Keratinocyte (primary cell): ENCODE measurements around the gene CACHD1. TPM values are rescaled to one million over a fixed set of nuclear protein-coding genes. Genes with fewer than 3 reads are reported as not detected.

ENCODE experiments used
- DNase-seq: peaks from one replicate; pipeline ENCODE4 v3.0.0-alpha.2; 2011; ENCODE audit warnings: low read depth, missing footprints, low spot score
- FAIRE-seq: peaks from 2 replicates; lab custom pipeline; 2011; peaks lifted over from hg19 to GRCh38; lab: Jason Lieb, UNC
- H2AFZ ChIP-seq: 2 replicates; pipeline ENCODE4 v1.6.0; 2012; ENCODE audit warnings: low read length, control low read depth, inconsistent platforms; ENCODE audit not compliant: control insufficient read depth
- H3K27ac ChIP-seq: 2 replicates; pipeline ENCODE4 v1.5.1; 2011; ENCODE audit warnings: low read length; ENCODE audit not compliant: control insufficient read depth, insufficient read depth
- H3K27me3 ChIP-seq: 3 replicates; pipeline ENCODE4 v1.6.0; 2011; ENCODE audit warnings: low read length; ENCODE audit not compliant: control insufficient read depth, insufficient read depth; ENCODE audit errors: extremely low read depth
- H3K36me3 ChIP-seq, 2 experiments: 2 replicates in 1 of 2; 3 replicates in 1 of 2; pipeline ENCODE4 v1.5.1; 2011; ENCODE audit warnings: low read length in 2 of 2, mild to moderate bottlenecking in 1 of 2; ENCODE audit not compliant: control insufficient read depth in 2 of 2, insufficient read depth in 2 of 2; ENCODE audit errors: extremely low read depth in 1 of 2
- H3K4me1 ChIP-seq: 3 replicates; pipeline ENCODE4 v1.5.1; 2011; ENCODE audit warnings: low read length; ENCODE audit not compliant: control insufficient read depth, insufficient read depth; ENCODE audit errors: extremely low read depth
- H3K4me2 ChIP-seq: 3 replicates; pipeline ENCODE4 v1.6.0; 2011; ENCODE audit warnings: low read depth, low read length; ENCODE audit not compliant: control insufficient read depth, insufficient read depth; ENCODE audit errors: extremely low read depth
- H3K4me3 ChIP-seq, 3 experiments: fragments of 200-600 bp in 1 of 3; sonication (generic) in 1 of 3; 2 replicates in 2 of 3; 3 replicates in 1 of 3; pipeline ENCODE4 v1.5.1; 2011 to 2016; ENCODE audit warnings: low read length in 3 of 3, mild to moderate bottlenecking in 3 of 3, control low read depth in 2 of 3, inconsistent platforms in 1 of 3, low read depth in 1 of 3, mixed read lengths in 1 of 3, mixed run types in 1 of 3, moderate library complexity in 1 of 3; ENCODE audit not compliant: control insufficient read depth in 2 of 3, insufficient read depth in 2 of 3; ENCODE audit errors: extremely low read depth in 1 of 3
- H3K79me2 ChIP-seq: 2 replicates; pipeline ENCODE4 v1.6.0; 2012; ENCODE audit warnings: low read length; ENCODE audit not compliant: control insufficient read depth, insufficient read depth
- H3K9ac ChIP-seq: 3 replicates; pipeline ENCODE4 v1.6.0; 2011; ENCODE audit warnings: low read length; ENCODE audit not compliant: control insufficient read depth, insufficient read depth; ENCODE audit errors: extremely low read depth
- H3K9me1 ChIP-seq: 3 replicates; pipeline ENCODE4 v1.6.0; 2011; ENCODE audit warnings: low read length; ENCODE audit not compliant: control insufficient read depth, insufficient read depth; ENCODE audit errors: extremely low read depth
- H3K9me3 ChIP-seq: 2 replicates; pipeline ENCODE4 v1.5.1; 2012; ENCODE audit warnings: low read depth, low read length; ENCODE audit not compliant: control insufficient read depth
- H4K20me1 ChIP-seq: 3 replicates; pipeline ENCODE4 v1.6.0; 2011; ENCODE audit warnings: low read length; ENCODE audit not compliant: control insufficient read depth, insufficient read depth; ENCODE audit errors: extremely low read depth
- CTCF ChIP-seq, 3 experiments: IDR thresholded peaks in 1 of 3; conservative IDR thresholded peaks in 1 of 3; optimal IDR thresholded peaks in 1 of 3; 2 replicates in 2 of 3; 3 replicates in 1 of 3; pipeline versions ENCODE3 to v1.5.1; 2011; ENCODE audit warnings: low read length in 3 of 3, mild to moderate bottlenecking in 3 of 3, moderate library complexity in 2 of 3, control low read depth in 1 of 3, inconsistent platforms in 1 of 3; ENCODE audit not compliant: insufficient read depth in 2 of 3; ENCODE audit errors: extremely low read depth in 1 of 3
- EZH2 ChIP-seq: IDR thresholded peaks from one replicate; pipeline ENCODE4 v1.6.1; 2012; ENCODE audit warnings: inconsistent platforms, mild to moderate bottlenecking, low read length, moderate library complexity
- dilution Hi-C: fragments of 300-500 bp; cut with MboI; formaldehyde crosslinking; loops from one replicate; pipeline ENCODE4 v1.7.0; 2020; ENCODE audit warnings: low sequenced_read_pairs; ENCODE audit not compliant: extremely low pct_ligation_motif_present
- polyA plus RNA-seq, 5 experiments: library from polyadenylated mRNA; depleted of rRNA in 3 of 5; stranded (reverse) in 3 of 5; stranded (forward) in 1 of 5; unstranded in 1 of 5; fragments of >200 nt; gene quantifications; 1 replicate in 1 of 5; 2 replicates in 3 of 5; 3 replicates in 1 of 5; pipeline versions ENCODE4 v1.2.1 to v1.2.3, GENCODE V29; 2011 to 2012; ENCODE audit warnings: missing spikeins in 2 of 5, low read depth in 1 of 5, low replicate concordance in 1 of 5

CACHD1 gene
- polyA plus RNA-seq, 1 donor (not counting 4 experiments of a cell fraction or from before 2014, with no cell fraction given) = 2.4 TPM

GRCh38 chr1:64581843-64582185 lies 111.9 kb downstream of the CACHD1 start:
- Histone ChIP-seq H3K4me3 (no peak overlapping the region), H3K9ac (no peak overlapping the region), H3K9me1 (no peaks in the 10 kb centered on the region), H2AFZ (no peak overlapping the region), H4K20me1 (no peaks in the 10 kb centered on the region), H3K27me3 (no peaks in the 10 kb centered on the region), H3K9me3 (no peaks in the 10 kb centered on the region), H3K4me2 (no peak overlapping the region), H3K79me2 (no peaks in the 10 kb centered on the region), H3K4me1 (no peaks in the 10 kb centered on the region), H3K27ac (no peak overlapping the region), H3K36me3 (no peaks in the 10 kb centered on the region)
- no peak for DNase-seq
- no peak for TF ChIP-seq EZH2
- TF ChIP-seq CTCF (optimal IDR thresholded peaks at IDR 0.05 in 1 of 3, IDR thresholded peaks at IDR 0.05 in 1 of 3, conservative IDR thresholded peaks at IDR 0.05 in 1 of 3; ENCODE audit: extremely low read depth in 1 of 3, insufficient read depth in 2 of 3, low read length in 3 of 3) = no peak
- dilution Hi-C loops = no loop called here
- peak; percentile 29 for FAIRE-seq

GRCh38 chr1:64584479-64584878 lies 114.5 kb downstream of the CACHD1 start:
- no peak overlapping the region for H2AFZ ChIP-seq
- H3K27me3 ChIP-seq = no peaks in the 10 kb centered on the region
- peak; percentile 17 to 52 (median 49) for TF ChIP-seq CTCF (optimal IDR thresholded peaks at IDR 0.05 in 1 of 3, IDR thresholded peaks at IDR 0.05 in 1 of 3, conservative IDR thresholded peaks at IDR 0.05 in 1 of 3; ENCODE audit: extremely low read depth in 1 of 3, insufficient read depth in 2 of 3, low read length in 3 of 3)
- TF ChIP-seq EZH2 = no peak
- FAIRE-seq = no peak
- no peaks in the 10 kb centered on the region for H3K9me1 ChIP-seq
- no peaks in the 10 kb centered on the region for H3K9me3 ChIP-seq
- no peak overlapping the region for H3K27ac ChIP-seq
- H3K79me2 ChIP-seq = no peaks in the 10 kb centered on the region
- no peaks in the 10 kb centered on the region for H3K4me1 ChIP-seq
- no peaks in the 10 kb centered on the region for H4K20me1 ChIP-seq
- H3K36me3 ChIP-seq = no peaks in the 10 kb centered on the region
- no peak overlapping the region for H3K4me2 ChIP-seq
- no peak overlapping the region for H3K4me3 ChIP-seq
- no peak overlapping the region for H3K9ac ChIP-seq
- dilution Hi-C loops = no loop called here
- no peak for DNase-seq
